SK-N-SH (cell line): Measurements from ENCODE around the gene LRRC2. TPM values are rescaled to one million over a fixed set of nuclear protein-coding genes. Genes with fewer than 3 reads are reported as not detected.

Source experiments
- CTCF ChIA-PET: fragments of 300-600, 350-600 bp; formaldehyde crosslinking; extraction: SDS; loops from one replicate; lab custom pipeline; 2021; lab: Yijun Ruan, JAX
- POLR2A ChIA-PET: fragments of 350-600 bp; sonication (Branson Sonifier 250); formaldehyde crosslinking; extraction: SDS; loops from one replicate; lab custom pipeline; 2020; ENCODE audit warnings: antibody characterized with exemption, inconsistent platforms; lab: Yijun Ruan, JAX
- DNase-seq: peaks from one replicate; pipeline ENCODE4 v3.0.0; 2012
- H2AFZ ChIP-seq: fragments of 200-600 bp; sonication (generic); 2 replicates; pipeline ENCODE4 v1.8.1; 2016; ENCODE audit warnings: antibody characterized with exemption, mild to moderate bottlenecking, low read depth
- H3F3A ChIP-seq: fragments of 200-600 bp; sonication (generic); replicated peaks from 2 replicates; pipeline ENCODE3; 2016; ENCODE audit warnings: antibody characterized with exemption, mild to moderate bottlenecking; ENCODE audit not compliant: insufficient read depth
- H3K27ac ChIP-seq, 2 experiments: fragments of 200-500 bp in 1 of 2; fragments of 200-600 bp in 1 of 2; sonication (Bioruptor generic) in 1 of 2; sonication (generic), shearing (Covaris generic) in 1 of 2; 2 replicates each; pipeline versions ENCODE4 v1.5.1 to v1.6.1; 2014 to 2016; ENCODE audit warnings: low read depth in 2 of 2, inconsistent platforms in 1 of 2, low read length in 1 of 2, mild to moderate bottlenecking in 1 of 2, mixed read lengths in 1 of 2
- H3K27me3 ChIP-seq: fragments of 200-600 bp; sonication (generic), shearing (Covaris generic); 2 replicates; pipeline ENCODE4 v1.6.1; 2016; ENCODE audit warnings: mixed run types; ENCODE audit not compliant: insufficient read depth
- H3K36me3 ChIP-seq, 2 experiments: fragments of 200-500 bp in 1 of 2; fragments of 200-600 bp in 1 of 2; sonication (Bioruptor generic) in 1 of 2; sonication (generic) in 1 of 2; replicated peaks in 1 of 2; 2 replicates each; pipeline versions ENCODE3 to v1.5.1; 2014 to 2016; ENCODE audit warnings: low read length in 1 of 2, mild to moderate bottlenecking in 1 of 2; ENCODE audit not compliant: insufficient read depth in 2 of 2, control insufficient read depth in 1 of 2
- H3K4me1 ChIP-seq, 2 experiments: fragments of 200-500 bp in 1 of 2; fragments of 200-600 bp in 1 of 2; sonication (Bioruptor generic) in 1 of 2; sonication (generic), shearing (Covaris generic) in 1 of 2; 2 replicates each; pipeline versions ENCODE4 v1.5.1 to v1.6.1; 2014 to 2016; ENCODE audit warnings: low read depth in 1 of 2, low read length in 1 of 2, mixed run types in 1 of 2; ENCODE audit not compliant: insufficient read depth in 2 of 2, control insufficient read depth in 1 of 2
- H3K4me2 ChIP-seq: fragments of 200-600 bp; sonication (generic), shearing (Covaris generic); 2 replicates; pipeline ENCODE4 v1.6.1; 2017; ENCODE audit warnings: mixed run types
- H3K4me3 ChIP-seq, 2 experiments: fragments of 200-500 bp in 1 of 2; fragments of 200-600 bp in 1 of 2; sonication (Bioruptor generic) in 1 of 2; sonication (generic), shearing (Covaris generic) in 1 of 2; 2 replicates each; pipeline versions ENCODE4 v1.5.1 to v1.8.1; 2014 to 2016; ENCODE audit warnings: low read depth in 2 of 2, inconsistent platforms in 1 of 2, low read length in 1 of 2, mild to moderate bottlenecking in 1 of 2, mixed read lengths in 1 of 2, moderate library complexity in 1 of 2
- H3K79me2 ChIP-seq: fragments of 200-600 bp; sonication (generic); 2 replicates; pipeline ENCODE4 v1.8.1; 2017; ENCODE audit warnings: mild to moderate bottlenecking; ENCODE audit not compliant: insufficient read depth
- H3K9ac ChIP-seq: fragments of 200-600 bp; sonication (generic); 2 replicates; pipeline ENCODE4 v1.6.1; 2017; ENCODE audit warnings: mixed run types
- H3K9me2 ChIP-seq: fragments of 200-600 bp; sonication (generic); 2 replicates; pipeline ENCODE4 v1.6.1; 2017; ENCODE audit warnings: mixed run types
- H3K9me3 ChIP-seq: fragments of 200-600 bp; sonication (generic); 2 replicates; pipeline ENCODE4 v1.6.1; 2017; ENCODE audit warnings: mixed run types, mild to moderate bottlenecking, moderate library complexity
- H4K20me1 ChIP-seq: fragments of 200-600 bp; sonication (generic); 2 replicates; pipeline ENCODE4 v1.6.1; 2017; ENCODE audit warnings: mild to moderate bottlenecking, mixed run types; ENCODE audit not compliant: insufficient read depth
- ELF1 ChIP-seq: IDR thresholded peaks from 2 replicates; pipeline ENCODE4 v1.4.0; 2012
- EZH2phosphoT487 ChIP-seq: fragments of 200-600 bp; sonication (generic); IDR thresholded peaks from 2 replicates; pipeline ENCODE4 v1.6.1; 2017; ENCODE audit warnings: low read depth, mixed run types, mild to moderate bottlenecking, antibody characterized with exemption, moderate library complexity, borderline replicate concordance
- FOXJ3 ChIP-seq: sonication (generic); formaldehyde crosslinking; IDR thresholded peaks from 2 replicates; pipeline ENCODE4 v1.5.1; 2020; ENCODE audit warnings: mild to moderate bottlenecking, missing genetic modification reagents
- FOXM1 ChIP-seq: IDR thresholded peaks from 2 replicates; pipeline ENCODE4 v1.4.0; 2012; ENCODE audit warnings: low read depth, mild to moderate bottlenecking
- GABPA ChIP-seq: IDR thresholded peaks from 2 replicates; pipeline ENCODE4 v1.4.0; 2012; ENCODE audit warnings: low read depth, mild to moderate bottlenecking
- JUND ChIP-seq: IDR thresholded peaks from 2 replicates; pipeline ENCODE4 v1.4.0; 2012
- NFIC ChIP-seq: IDR thresholded peaks from 2 replicates; pipeline ENCODE4 v1.4.0; 2012; ENCODE audit warnings: borderline replicate concordance
- NRF1 ChIP-seq: IDR thresholded peaks from 2 replicates; pipeline ENCODE4 v1.6.1; 2012; ENCODE audit warnings: low read depth, mild to moderate bottlenecking, low read length
- POLR2AphosphoS5 ChIP-seq: IDR thresholded peaks from 2 replicates; pipeline ENCODE4 v1.6.1; 2012; ENCODE audit warnings: low read depth, low read length
- RAD21 ChIP-seq: IDR thresholded peaks from 2 replicates; pipeline ENCODE4 v1.6.1; 2012; ENCODE audit warnings: mild to moderate bottlenecking, low read length
- RCOR1 ChIP-seq: fragments of 150-350 bp; IDR thresholded peaks from 2 replicates; pipeline ENCODE4 v1.6.1; 2017; ENCODE audit warnings: antibody characterized with exemption, low read length
- RFX5 ChIP-seq: IDR thresholded peaks from 2 replicates; pipeline ENCODE4 v1.6.1; 2012; ENCODE audit warnings: mild to moderate bottlenecking, improper control_type of control experiment, low read length
- SMC3 ChIP-seq: IDR thresholded peaks from 2 replicates; pipeline ENCODE4 v1.6.1; 2012; ENCODE audit warnings: low read depth, low read length, improper control_type of control experiment
- TAF1 ChIP-seq: IDR thresholded peaks from 2 replicates; pipeline ENCODE4 v1.6.1; 2012; ENCODE audit warnings: low read depth, mild to moderate bottlenecking, low read length, moderate library complexity, borderline replicate concordance
- WGBS: methylation state at CpG from one replicate; pipeline ENCODE4 v1.1.6; 2017; ENCODE audit warnings: low lambda C conversion rate; 5-methylcytosine and 5-hydroxymethylcytosine counted together
- polyA plus RNA-seq, 3 experiments: library from polyadenylated mRNA; depleted of rRNA; stranded (reverse); fragments of >200 nt; gene quantifications; 2 replicates each; pipeline ENCODE4 v1.2.3, GENCODE V29; 2012
- TF ChIP-seq, protein P1 (sequence below): fragments of 150-350 bp; IDR thresholded peaks from 2 replicates; pipeline ENCODE4 v1.6.1; 2017; ENCODE audit warnings: antibody characterized with exemption, low read length, low read depth, borderline replicate concordance
- TF ChIP-seq, protein P2 (sequence below): fragments of 200-600 bp; sonication (generic); IDR thresholded peaks from 2 replicates; pipeline ENCODE4 v1.6.1; 2017; ENCODE audit warnings: antibody characterized with exemption, mild to moderate bottlenecking, moderate library complexity
- TF ChIP-seq, protein P3 (sequence below): IDR thresholded peaks from 2 replicates; pipeline ENCODE4 v1.6.1; 2012; ENCODE audit warnings: mild to moderate bottlenecking, low read depth, low read length, moderate library complexity
- TF ChIP-seq, protein P4 (sequence below): IDR thresholded peaks from 2 replicates; pipeline ENCODE4; 2012

Gene LRRC2
- polyA plus RNA-seq, 1 of the 3 experiments (the other 2 are of a cell fraction) = 0.13 TPM

DNA sequence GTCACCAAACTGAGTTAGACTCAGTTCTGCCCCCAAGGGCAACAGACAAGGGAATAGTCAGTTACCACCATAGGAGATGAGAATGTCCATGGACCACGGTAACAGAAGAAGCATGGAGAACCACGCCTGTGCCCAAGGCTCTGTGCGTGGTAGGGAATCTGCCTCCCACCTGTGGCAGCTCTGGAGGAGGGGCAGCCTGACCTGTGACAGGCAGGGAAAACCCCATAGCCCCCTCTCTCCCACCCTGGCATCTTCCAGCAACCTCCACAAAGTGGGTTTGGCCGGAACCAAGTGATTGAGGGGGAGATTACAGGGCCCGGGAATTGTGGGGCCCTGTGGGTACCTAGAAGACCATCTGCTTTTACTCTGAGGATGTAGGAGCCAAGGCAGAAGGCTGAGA is 87.1 kb downstream of the LRRC2 start:
- no peak for TF ChIP-seq FOXM1
- no peak for TF ChIP-seq RFX5
- Histone ChIP-seq H3K4me3 (no peak overlapping the region), H2AFZ (no peak overlapping the region), H3K9me3 (no peaks in the 10 kb centered on the region; the same call in 1 of the 2 replicates), H3K9ac (no peak overlapping the region), H3K79me2 (no peaks in the 10 kb centered on the region), H3K36me3 (no peaks in the 10 kb centered on the region), H3F3A (no peaks in the 10 kb centered on the region), H3K27ac (no peak overlapping the region), H4K20me1 (no peaks in the 10 kb centered on the region), H3K27me3 (peaks cover 7% of the 10 kb centered on the region; the same call in 1 of the 2 replicates), H3K4me2 (no peak overlapping the region), H3K9me2 (no peaks in the 10 kb centered on the region), H3K4me1 (no peaks in the 10 kb centered on the region)
- DNase-seq = no peak
- CTCF ChIA-PET = interaction anchor here (11.6 kb wide), 1 partner anchor 9 kb away, joined by 77 read pairs; no protein-coding TSS in a partner anchor
- POLR2A ChIA-PET = no interaction called here
- WGBS = 27% methylated on average over 4 of the region's 5 CpGs

DNA sequence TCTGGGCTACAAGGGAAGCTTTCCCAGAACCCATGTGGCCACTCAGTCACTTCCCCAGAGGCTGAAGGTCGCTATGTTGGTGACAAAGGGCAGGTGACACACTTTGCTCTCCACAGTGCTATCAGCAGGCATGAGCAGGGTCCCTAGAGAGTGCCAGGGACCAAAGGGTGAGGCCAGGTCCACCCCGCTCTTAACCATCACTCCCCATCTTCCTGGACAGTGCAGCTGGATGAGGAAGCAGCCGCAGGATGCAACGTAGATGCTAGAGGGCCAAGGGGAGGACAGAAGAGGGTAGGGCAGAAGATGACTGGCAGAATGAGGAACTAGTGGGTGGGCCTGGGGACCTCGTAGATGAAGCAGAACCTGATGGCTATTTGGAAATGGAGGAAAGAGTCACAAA is 87.8 kb downstream of the LRRC2 start:
- H3K4me2 ChIP-seq = no peak overlapping the region
- ChIA-PET CTCF (interaction anchor here (11.6 kb wide), 1 partner anchor 10 kb away, joined by 77 read pairs; no protein-coding TSS in a partner anchor), POLR2A (no interaction called here)

More for the DNA sequence above, 87.8 kb downstream of the LRRC2 start:
- no peaks in the 10 kb centered on the region for H3K79me2 ChIP-seq
- no peaks in the 10 kb centered on the region for H4K20me1 ChIP-seq
- no peak overlapping the region for H3K9ac ChIP-seq
- DNase-seq = no peak
- no peak overlapping the region for H3K4me3 ChIP-seq
- 27% methylated on average over 4 of the region's 5 CpGs for WGBS
- H3K27me3 ChIP-seq = peaks cover 7% of the 10 kb centered on the region; the same call in 1 of the 2 replicates
- H3K36me3 ChIP-seq = no peaks in the 10 kb centered on the region
- no peak overlapping the region for H3K27ac ChIP-seq
- H3K9me2 ChIP-seq = no peaks in the 10 kb centered on the region
- H3K4me1 ChIP-seq = no peaks in the 10 kb centered on the region
- no peaks in the 10 kb centered on the region; the same call in 1 of the 2 replicates for H3K9me3 ChIP-seq
- H2AFZ ChIP-seq = no peak overlapping the region
- TF ChIP-seq FOXM1 (no peak), GABPA (no peak), FOXJ3 (CRISPR knock-in tag) (no peak), NRF1 (no peak), JUND (no peak), RAD21 (no peak), TAF1 (no peak), ELF1 (no peak), SMC3 (no peak), POLR2AphosphoS5 (no peak), EZH2phosphoT487 (no peak), RCOR1 (no peak), NFIC (no peak)
- TF ChIP-seq, protein P1, sequence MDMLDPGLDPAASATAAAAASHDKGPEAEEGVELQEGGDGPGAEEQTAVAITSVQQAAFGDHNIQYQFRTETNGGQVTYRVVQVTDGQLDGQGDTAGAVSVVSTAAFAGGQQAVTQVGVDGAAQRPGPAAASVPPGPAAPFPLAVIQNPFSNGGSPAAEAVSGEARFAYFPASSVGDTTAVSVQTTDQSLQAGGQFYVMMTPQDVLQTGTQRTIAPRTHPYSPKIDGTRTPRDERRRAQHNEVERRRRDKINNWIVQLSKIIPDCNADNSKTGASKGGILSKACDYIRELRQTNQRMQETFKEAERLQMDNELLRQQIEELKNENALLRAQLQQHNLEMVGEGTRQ = no peak
- TF ChIP-seq, protein P2, sequence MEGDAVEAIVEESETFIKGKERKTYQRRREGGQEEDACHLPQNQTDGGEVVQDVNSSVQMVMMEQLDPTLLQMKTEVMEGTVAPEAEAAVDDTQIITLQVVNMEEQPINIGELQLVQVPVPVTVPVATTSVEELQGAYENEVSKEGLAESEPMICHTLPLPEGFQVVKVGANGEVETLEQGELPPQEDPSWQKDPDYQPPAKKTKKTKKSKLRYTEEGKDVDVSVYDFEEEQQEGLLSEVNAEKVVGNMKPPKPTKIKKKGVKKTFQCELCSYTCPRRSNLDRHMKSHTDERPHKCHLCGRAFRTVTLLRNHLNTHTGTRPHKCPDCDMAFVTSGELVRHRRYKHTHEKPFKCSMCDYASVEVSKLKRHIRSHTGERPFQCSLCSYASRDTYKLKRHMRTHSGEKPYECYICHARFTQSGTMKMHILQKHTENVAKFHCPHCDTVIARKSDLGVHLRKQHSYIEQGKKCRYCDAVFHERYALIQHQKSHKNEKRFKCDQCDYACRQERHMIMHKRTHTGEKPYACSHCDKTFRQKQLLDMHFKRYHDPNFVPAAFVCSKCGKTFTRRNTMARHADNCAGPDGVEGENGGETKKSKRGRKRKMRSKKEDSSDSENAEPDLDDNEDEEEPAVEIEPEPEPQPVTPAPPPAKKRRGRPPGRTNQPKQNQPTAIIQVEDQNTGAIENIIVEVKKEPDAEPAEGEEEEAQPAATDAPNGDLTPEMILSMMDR = no peak
- TF ChIP-seq, protein P3, sequence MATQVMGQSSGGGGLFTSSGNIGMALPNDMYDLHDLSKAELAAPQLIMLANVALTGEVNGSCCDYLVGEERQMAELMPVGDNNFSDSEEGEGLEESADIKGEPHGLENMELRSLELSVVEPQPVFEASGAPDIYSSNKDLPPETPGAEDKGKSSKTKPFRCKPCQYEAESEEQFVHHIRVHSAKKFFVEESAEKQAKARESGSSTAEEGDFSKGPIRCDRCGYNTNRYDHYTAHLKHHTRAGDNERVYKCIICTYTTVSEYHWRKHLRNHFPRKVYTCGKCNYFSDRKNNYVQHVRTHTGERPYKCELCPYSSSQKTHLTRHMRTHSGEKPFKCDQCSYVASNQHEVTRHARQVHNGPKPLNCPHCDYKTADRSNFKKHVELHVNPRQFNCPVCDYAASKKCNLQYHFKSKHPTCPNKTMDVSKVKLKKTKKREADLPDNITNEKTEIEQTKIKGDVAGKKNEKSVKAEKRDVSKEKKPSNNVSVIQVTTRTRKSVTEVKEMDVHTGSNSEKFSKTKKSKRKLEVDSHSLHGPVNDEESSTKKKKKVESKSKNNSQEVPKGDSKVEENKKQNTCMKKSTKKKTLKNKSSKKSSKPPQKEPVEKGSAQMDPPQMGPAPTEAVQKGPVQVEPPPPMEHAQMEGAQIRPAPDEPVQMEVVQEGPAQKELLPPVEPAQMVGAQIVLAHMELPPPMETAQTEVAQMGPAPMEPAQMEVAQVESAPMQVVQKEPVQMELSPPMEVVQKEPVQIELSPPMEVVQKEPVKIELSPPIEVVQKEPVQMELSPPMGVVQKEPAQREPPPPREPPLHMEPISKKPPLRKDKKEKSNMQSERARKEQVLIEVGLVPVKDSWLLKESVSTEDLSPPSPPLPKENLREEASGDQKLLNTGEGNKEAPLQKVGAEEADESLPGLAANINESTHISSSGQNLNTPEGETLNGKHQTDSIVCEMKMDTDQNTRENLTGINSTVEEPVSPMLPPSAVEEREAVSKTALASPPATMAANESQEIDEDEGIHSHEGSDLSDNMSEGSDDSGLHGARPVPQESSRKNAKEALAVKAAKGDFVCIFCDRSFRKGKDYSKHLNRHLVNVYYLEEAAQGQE = no peak
- TF ChIP-seq, protein P4, sequence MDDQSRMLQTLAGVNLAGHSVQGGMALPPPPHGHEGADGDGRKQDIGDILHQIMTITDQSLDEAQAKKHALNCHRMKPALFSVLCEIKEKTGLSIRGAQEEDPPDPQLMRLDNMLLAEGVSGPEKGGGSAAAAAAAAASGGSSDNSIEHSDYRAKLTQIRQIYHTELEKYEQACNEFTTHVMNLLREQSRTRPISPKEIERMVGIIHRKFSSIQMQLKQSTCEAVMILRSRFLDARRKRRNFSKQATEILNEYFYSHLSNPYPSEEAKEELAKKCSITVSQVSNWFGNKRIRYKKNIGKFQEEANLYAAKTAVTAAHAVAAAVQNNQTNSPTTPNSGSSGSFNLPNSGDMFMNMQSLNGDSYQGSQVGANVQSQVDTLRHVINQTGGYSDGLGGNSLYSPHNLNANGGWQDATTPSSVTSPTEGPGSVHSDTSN = no peak
- H3F3A ChIP-seq = no peaks in the 10 kb centered on the region
